NCI-H1417 treated with DMSO at 0.1 percent for 48 hours (cell line): ENCODE measurements around the gene SYNGAP1.
"Not testable (repeated sequence)": the region's sequence is repeated elsewhere in the genome, so short reads cannot be mapped to it uniquely, and the experiment has no call there.

Experiments used
- DNase-seq: peaks from one replicate; lab custom pipeline; 2025; lab: John Stamatoyannopoulos, UW

Gene SYNGAP1

DNA sequence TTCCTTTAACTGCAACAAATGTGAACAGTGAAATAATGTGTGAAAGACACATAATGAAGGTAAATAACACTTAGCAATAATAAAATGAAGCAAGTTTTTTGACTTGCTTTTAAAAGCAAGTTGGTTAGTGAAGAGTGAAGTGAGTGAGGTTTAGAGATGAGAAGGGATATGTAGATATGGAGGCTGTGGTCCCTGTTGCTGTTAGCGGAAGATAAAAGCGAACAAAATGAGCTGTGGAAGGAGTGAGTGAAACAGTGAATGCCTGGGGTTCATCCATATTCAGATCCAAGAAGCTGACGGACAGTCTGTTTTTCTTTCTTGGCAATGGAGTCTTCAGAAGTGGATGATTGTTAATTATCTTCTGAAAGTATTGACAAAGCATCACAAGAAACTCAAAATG, 58.0 kb downstream of the SYNGAP1 start:
- no peak for DNase-seq

DNA sequence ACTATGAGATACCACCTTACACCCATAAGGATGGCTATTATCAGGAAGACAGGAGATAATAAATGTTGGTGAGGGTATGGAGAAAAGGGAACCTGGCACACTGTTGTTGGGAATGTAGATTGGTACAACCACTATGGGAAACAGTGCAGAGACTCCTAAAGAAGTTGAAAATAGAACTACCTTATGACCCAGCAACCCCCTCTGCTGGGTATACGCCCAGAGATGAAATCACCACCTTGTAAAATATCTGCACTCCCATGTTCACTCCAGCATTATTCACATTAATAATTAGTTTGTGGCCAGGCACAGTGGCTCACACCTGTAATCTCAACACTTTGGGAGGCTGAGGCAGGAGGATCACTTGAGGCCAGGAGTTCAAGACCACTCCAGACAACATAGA, 61.3 kb downstream of the SYNGAP1 start:
- no peak for DNase-seq

DNA sequence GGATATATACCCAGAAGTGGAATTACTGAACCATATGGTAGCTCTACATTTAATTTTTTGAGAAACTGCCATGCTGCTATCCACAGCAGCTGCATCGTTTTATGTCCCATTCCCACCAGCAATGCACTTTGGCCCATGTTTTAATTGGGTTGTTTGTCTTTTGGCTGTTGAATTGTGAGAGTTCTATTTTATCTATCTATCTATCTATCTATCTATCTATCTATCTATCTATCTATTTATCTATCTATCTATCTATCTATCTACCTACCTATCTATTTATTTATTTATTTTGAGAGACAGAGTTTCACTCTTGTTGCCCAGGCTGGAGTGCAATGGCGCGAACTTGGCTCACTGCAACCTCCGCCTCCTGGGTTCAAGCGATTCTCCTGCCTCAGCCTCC, 62.8 kb downstream of the SYNGAP1 start:
- DNase-seq = not testable (repeated sequence)

DNA sequence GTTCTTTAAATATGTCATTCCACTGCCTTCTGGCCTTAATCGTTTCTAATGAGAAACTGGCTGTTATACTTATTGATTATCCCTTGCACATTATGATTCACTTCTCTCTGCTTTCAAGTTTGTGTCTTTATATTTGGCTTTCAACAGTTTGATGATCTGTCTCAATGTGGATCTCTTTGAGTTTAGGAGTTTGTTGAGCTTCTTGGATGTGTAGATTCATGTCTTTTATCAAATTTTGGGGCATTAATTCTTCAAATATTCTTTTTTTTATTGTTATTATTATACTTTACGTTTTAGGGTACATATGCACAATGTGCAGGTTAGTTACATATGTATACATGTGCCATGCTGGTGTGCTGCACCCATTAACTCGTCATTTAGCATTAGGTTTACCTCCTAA, 63.8 kb downstream of the SYNGAP1 start:
- no peak for DNase-seq

DNA sequence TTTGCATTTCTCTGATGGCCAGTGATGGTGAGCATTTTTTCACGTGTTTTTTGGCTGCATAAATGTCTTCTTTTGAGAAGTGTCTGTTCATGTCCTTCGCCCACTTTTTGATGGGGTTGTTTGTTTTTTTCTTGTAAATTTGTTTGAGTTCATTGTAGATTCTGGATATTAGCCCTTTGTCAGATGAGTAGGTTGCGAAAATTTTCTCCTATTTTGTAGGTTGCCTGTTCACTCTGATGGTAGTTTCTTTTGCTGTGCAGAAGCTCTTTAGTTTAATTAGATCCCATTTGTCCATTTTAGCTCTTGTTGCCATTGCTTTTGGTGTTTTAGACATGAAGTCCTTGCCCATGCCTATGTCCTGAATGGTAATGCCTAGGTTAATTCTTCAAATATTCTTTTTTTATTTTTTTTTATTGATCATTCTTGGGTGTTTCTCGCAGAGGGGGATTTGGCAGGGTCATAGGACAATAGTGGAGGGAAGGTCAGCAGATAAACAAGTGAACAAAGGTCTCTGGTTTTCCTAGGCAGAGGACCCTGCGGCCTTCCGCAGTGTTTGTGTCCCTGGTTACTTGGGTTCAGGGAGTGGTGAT, 64.9 kb downstream of the SYNGAP1 start:
- not testable (repeated sequence) for DNase-seq

DNA sequence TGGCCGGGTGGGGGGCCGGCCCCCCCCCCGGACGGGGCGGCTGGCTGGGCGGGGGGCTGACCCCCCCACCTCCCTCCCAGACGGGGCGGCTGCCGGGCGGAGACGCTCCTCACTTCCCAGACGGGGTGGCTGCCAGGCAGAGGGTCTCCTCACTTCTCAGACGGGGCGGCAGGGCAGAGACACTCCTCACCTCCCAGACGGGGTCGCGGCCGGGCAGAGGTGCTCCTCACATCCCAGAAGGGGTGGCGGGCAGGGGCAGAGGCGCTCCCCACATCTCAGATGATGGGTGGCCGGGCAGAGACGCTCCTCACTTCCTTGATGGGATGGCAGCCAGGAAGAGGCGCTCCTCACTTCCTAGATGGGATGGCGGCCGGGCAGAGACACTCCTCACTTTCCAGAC, 65.8 kb downstream of the SYNGAP1 start:
- DNase-seq = not testable (repeated sequence)

DNA sequence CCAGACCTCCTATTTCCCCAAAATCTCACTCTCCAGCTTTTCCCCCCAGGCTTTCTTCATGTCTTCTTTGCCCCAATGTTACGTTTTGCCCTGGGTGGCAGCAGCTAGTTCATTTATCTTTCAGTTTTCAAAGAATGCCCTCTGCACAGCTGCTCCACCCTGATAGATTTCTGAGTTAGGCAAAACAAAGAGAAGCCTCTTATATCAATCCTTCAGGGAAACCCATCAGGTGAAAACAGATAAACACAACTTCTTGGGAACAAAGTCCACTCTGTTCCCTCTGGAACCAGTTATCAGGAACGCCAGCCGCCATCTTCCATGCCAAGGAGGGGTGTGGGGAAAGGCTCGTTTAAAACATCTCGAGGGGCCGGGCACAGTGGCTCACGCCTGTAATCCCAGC, 68.5 kb downstream of the SYNGAP1 start:
- no peak for DNase-seq

DNA sequence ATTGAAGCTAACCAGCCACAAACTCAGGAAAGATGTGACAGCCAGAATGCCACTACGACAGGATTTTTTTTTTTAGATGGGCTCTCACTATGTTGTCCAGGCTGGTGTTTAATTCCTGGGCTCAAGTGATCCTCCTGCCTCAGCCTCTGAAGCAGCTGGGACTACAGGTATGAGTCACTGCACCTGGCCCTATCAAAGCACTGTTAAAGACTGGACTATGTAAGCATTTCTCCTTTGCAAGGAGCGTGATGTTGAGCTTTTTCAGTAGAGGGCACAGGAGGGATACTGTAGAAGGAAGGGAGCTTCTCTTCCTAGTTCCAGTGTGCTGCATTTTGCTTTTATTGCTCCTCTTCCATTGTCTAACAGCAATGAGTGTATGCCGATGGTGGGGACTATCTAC, 70.3 kb downstream of the SYNGAP1 start:
- no peak for DNase-seq

DNA sequence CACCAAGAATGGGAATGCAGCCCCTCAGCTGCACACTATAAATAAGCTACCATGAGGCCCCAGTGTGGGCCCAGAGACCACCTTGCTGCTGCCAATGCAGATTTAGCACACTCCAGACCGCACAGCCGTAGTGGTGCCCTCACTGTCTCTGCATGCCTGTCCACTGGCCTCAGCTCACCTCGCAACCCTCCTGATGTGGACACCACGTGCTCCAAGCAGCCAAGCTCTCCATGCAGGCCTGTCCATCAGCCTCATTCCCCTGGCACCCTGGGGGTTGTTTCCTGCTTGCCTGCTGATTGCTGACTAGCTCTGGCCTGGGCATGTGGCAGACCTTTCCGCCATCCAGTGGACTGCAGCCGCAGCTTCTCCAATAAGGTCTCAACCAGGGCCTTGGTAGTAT, 70.8 kb downstream of the SYNGAP1 start:
- DNase-seq = no peak

DNA sequence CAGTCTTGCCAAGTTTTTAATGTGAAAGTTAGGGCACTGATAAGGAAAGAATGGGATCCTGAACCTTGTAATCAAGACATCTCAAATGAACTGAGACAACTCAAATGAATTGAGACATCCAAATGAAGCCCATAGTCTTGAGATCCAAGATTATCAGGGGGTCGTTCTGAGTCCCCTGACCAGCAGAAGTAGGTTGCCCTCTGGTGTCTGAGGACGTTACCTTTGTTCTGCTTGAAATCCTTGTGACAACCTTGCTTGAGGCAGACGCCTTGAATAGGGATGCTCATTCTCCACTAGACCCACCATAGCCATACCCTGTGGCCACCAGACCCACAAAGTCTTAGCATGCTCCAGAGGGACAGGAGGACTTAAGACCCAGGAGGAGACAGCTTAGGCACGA, 72.2 kb downstream of the SYNGAP1 start:
- DNase-seq = no peak

DNA sequence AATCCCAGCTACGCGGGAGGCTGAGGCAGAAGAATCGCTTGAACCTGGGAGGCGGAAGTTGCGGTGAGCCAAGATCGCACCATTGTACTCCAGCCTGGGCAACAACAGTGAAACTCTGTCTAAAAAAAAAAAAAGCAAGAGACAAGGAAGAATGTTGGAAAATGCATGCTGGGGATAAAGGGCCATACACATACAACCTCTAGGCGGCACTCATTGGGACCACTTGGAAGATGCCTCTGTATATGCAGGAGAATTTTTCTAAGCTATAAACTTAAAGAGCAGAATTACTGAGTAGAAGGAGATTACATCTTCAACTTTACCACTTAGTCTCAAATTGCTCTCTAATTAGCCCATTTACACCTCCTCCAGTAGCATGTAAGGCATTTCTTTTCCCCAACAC, 77.3 kb downstream of the SYNGAP1 start:
- DNase-seq = no peak

DNA sequence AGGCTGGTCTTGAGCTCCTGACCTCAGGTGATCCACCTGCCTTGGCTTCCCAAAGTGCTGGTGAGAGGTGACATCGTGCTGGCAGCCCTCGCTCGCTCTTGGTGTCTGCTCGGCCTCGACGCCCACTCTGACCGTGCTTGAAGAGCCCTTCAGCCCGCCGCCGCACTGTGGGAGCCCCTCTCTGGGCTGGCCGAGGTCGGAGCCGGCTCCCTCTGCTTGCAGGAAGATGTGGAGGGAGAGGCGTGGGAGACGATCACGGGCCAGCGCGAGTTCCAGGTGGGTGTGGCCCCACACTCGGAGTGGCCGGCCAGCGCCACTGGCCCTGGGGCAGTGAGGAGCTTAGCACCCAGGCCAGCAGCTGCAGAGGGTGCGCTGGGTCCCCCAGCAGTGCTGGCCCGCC, 82.6 kb downstream of the SYNGAP1 start:
- no peak for DNase-seq

DNA sequence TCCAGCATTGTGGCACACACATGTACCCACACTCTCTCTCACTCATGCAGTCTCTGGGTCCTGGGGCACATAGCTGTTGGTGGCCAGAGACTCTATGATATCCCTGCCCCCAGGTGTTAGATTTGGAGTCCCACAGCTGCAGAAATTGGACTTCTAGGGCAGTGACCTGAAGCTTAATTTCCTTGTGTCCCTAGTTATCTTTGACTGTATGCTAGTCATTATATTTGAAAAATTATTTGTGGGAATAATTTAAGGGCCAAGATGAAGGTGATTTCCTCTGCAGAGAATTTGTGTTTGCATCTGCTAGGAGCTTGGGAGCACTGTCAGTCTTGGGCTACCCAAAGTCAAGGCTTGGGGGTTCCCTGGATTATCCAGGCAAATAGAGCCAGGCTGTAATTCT, 84.6 kb downstream of the SYNGAP1 start:
- no peak for DNase-seq
